ENCODE data around the gene IGBP1.
"Not testable (repeated sequence)": the region's sequence is repeated elsewhere in the genome, so short reads cannot be mapped to it uniquely, and the experiment has no call there.

Gene IGBP1

DNA sequence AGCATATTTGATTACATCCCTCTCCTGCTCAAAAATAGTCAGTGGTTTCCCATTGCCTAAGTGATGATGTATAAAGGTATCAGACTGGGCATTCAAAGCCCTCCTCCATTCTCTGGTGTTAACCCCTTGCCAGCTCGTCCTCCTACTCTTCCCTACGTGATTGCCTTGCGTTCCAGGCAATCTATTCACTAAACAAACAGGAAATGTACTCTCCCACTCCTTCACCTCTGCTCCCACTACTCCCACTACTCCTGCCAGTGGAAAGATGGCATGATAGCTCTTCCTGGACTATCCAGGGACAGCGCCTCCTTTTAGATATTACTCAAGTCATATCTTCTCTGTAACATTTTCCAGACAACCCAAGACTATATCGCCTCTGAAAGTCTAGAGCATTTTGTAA lies 49.8 kb downstream of the IGBP1 start:
- POLR2A ChIA-PET = no interaction called here
- TF ChIP-seq, protein P1, sequence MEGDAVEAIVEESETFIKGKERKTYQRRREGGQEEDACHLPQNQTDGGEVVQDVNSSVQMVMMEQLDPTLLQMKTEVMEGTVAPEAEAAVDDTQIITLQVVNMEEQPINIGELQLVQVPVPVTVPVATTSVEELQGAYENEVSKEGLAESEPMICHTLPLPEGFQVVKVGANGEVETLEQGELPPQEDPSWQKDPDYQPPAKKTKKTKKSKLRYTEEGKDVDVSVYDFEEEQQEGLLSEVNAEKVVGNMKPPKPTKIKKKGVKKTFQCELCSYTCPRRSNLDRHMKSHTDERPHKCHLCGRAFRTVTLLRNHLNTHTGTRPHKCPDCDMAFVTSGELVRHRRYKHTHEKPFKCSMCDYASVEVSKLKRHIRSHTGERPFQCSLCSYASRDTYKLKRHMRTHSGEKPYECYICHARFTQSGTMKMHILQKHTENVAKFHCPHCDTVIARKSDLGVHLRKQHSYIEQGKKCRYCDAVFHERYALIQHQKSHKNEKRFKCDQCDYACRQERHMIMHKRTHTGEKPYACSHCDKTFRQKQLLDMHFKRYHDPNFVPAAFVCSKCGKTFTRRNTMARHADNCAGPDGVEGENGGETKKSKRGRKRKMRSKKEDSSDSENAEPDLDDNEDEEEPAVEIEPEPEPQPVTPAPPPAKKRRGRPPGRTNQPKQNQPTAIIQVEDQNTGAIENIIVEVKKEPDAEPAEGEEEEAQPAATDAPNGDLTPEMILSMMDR (IDR thresholded peaks at IDR 0.05; ENCODE audit: insufficient read depth, low read length, missing control alignments) = no peak
- CTCF ChIA-PET = no interaction called here
- DNase-seq (ENCODE audit: low read depth, low spot score) = no peak
- H3K4me3 ChIP-seq (ENCODE audit: low read depth, low read length) = no peak overlapping the region

DNA sequence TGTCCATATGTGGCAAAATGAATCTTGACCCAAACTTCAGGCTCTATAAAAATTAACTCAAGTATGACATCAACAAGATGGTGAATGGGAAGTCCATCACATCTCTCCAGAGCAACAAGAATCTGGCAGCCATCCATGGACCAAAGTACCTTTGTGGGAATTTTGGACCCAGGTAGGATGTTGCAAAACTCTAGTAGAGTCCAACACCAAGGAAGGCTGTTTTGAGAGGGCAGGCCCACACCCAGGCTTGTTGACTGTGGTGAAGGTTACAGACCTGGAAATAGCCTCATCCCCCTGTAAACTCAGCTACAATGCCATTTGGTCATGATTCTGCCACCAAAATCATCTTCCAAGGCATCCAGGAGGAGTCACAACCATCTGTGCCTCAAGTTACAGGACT lies 57.0 kb downstream of the IGBP1 start:
- CTCF ChIA-PET = no interaction called here
- POLR2A ChIA-PET = no interaction called here
- no peak overlapping the region for H3K4me3 ChIP-seq (ENCODE audit: low read depth, low read length)
- TF ChIP-seq, protein P1 (IDR thresholded peaks at IDR 0.05; ENCODE audit: insufficient read depth, low read length, missing control alignments) = no peak
- no peak for DNase-seq (ENCODE audit: low read depth, low spot score)

DNA sequence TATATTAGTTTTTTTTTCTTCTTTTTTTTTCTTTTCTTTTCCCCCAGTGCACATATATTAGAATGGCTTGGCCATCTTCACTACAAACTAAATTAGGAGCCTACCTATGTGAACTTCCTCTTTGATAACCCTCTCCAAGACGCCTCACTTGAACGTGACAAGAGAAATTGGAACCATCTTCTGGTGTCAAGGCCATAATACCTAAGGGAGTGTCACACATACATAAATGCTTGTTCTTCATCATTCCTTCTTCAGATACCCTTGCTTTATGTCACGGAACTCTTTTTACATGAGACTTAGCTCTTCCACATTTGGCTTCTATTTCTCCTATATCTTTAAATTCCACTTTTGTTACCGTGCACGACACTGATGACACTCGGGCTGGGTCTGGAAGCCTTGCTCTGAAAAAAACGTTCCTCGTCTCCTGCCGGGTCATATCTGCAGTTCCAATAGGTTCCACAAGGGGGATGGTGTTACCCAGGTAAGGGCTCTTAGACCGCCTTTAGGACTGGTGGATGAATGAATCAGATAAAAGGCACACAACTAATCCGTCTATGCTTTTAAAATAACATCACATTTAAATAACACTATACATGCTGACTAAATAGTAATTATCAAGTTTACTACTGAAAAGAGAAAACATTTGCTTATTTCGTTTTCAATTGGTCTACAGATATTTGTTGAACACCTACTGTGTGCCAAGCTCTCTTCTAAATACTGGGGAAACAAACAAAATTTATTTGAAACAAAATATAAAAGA lies 63.9 kb downstream of the IGBP1 start:
- ChIA-PET POLR2A (no interaction called here), CTCF (interaction anchor here (0.7 to 3.4 kb wide), 9 partner anchors 10 to 236 kb away, joined by 3 to 10 read pairs (median 4); no protein-coding TSS in a partner anchor)
- DNase-seq (ENCODE audit: low read depth, low spot score) = no peak
- no peak overlapping the region for H3K4me3 ChIP-seq (ENCODE audit: low read depth, low read length)
- TF ChIP-seq, protein P1 (IDR thresholded peaks at IDR 0.05; ENCODE audit: insufficient read depth, low read length, missing control alignments) = peak; percentile 46

DNA sequence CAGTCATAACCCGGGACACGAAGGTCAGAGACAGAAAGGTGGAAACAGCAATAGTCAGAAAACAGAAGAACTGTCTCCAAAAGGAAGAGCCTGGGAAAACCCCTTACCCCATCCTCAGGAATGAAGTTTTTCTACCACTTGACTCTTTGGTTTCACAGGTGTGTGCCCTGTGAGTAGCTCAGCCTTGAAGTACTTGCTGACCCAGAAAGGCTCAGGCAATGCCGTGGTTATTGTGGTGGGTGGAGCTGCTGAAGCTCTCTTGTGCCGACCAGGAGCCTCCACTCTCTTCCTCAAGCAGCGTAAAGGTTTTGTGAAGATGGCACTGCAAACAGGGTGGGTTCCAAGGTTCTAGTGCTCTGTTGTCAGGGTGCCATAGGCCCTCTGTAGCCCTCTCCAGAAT lies 68.5 kb downstream of the IGBP1 start:
- H3K4me3 ChIP-seq (ENCODE audit: low read depth, low read length) = no peak overlapping the region
- no peak for DNase-seq (ENCODE audit: low read depth, low spot score)
- ChIA-PET POLR2A (no interaction called here), CTCF (no interaction called here)
- TF ChIP-seq, protein P1 (IDR thresholded peaks at IDR 0.05; ENCODE audit: insufficient read depth, low read length, missing control alignments) = no peak

DNA sequence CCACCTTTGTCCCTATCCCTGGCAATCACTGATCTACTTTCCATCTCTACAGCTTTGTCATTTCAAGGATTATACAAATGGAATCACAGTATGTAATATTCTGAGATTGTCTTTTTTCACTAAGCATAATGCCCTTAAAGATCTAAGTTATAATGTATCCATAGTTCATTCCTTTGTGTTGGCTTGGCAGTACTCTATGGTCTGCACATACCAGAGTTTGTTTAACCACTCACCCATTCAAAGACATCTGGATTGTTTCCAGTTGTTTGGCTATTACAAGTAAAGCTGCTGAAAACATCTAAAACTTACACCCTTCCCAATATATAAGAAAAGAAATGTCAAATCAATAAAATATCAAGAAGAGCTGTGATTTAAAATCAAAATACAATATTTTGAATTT lies 75.2 kb downstream of the IGBP1 start:
- TF ChIP-seq, protein P1 (IDR thresholded peaks at IDR 0.05; ENCODE audit: insufficient read depth, low read length, missing control alignments) = no peak
- CTCF ChIA-PET = no interaction called here
- POLR2A ChIA-PET = no interaction called here

DNA sequence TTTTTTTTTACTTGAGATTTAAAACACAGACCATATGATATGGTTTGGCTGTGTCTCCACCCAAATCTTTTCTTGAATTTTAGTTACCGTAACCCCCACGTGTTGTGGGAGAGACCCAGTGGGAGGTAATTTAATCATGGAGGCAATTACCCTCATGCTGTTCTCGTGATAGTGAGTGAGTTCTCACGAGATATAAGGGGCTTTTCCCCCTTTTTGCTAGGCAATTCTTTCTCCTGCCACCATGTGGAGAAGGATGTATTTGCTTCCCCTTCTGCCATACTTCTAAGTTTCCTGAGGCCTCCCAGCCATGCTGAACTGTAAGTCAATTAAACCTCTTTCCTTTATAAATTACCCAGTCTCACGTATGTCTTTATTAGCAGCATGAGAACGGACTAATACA lies 76.3 kb downstream of the IGBP1 start:
- CTCF ChIA-PET; POLR2A ChIA-PET; DNase-seq (ENCODE audit: low read depth, low spot score); H3K4me3 ChIP-seq (ENCODE audit: low read depth, low read length): not testable (repeated sequence)

More for the DNA sequence above, 75.2 kb downstream of the IGBP1 start:
- no peak overlapping the region for H3K4me3 ChIP-seq (ENCODE audit: low read depth, low read length)
- no peak for DNase-seq (ENCODE audit: low read depth, low spot score)
